ENCODE data around the gene ARHGEF1.

The ARHGEF1 gene

GRCh38 chr19:41882568-41883462 is at the start of gene ARHGEF1:
TSS of gene ARHGEF1 (plus strand) at chr19:41883184. CDS start at chr19:41888083, 4,899 bp downstream.
- peak; percentile 60 for DNase-seq

- no peak for DNase-seq
Observed at GRCh38 chr19:41837981-41838708, 44.8 kb upstream of the ARHGEF1 start.

GRCh38 chr19:41839211-41839610 is 43.8 kb upstream of the ARHGEF1 start:
- no peak for DNase-seq

- DNase-seq: no peak
Observed at GRCh38 chr19:41843371-41843770, 39.6 kb upstream of the ARHGEF1 start.

- DNase-seq: no peak
Observed at GRCh38 chr19:41844601-41845000, 38.4 kb upstream of the ARHGEF1 start, which contains the start of gene LYPD4. TSS of gene LYPD4 (minus strand) at chr19:41844683. CDS start at chr19:41839285, 5,398 bp downstream.

GRCh38 chr19:41845001-41845050 is 38.2 kb upstream of the ARHGEF1 start, which contains the start of gene DMRTC2:
TSS of gene DMRTC2 (plus strand) at chr19:41845042. CDS start at chr19:41847429, 2,387 bp downstream.
- DNase-seq: no peak

- DNase-seq: no peak
Observed at GRCh38 chr19:41845051-41845590, 37.9 kb upstream of the ARHGEF1 start.

GRCh38 chr19:41847351-41848105 is 35.5 kb upstream of the ARHGEF1 start:
- DNase-seq: no peak

GRCh38 chr19:41848666-41849065 is 34.3 kb upstream of the ARHGEF1 start:
- DNase-seq: no peak

GRCh38 chr19:41849067-41849466 is 33.9 kb upstream of the ARHGEF1 start:
- DNase-seq: no peak

GRCh38 chr19:41850381-41850780 is 32.6 kb upstream of the ARHGEF1 start:
- DNase-seq: no peak

- DNase-seq: no peak
Observed at GRCh38 chr19:41851456-41851855, 31.5 kb upstream of the ARHGEF1 start.

GRCh38 chr19:41853344-41853743 is 29.6 kb upstream of the ARHGEF1 start:
- DNase-seq: no peak

GRCh38 chr19:41853768-41854167 is 29.2 kb upstream of the ARHGEF1 start:
- no peak for DNase-seq

GRCh38 chr19:41859213-41859617 is 23.8 kb upstream of the ARHGEF1 start:
- DNase-seq: no peak

- peak; percentile 97 for DNase-seq
Observed at GRCh38 chr19:41859618-41860418, 23.2 kb upstream of the ARHGEF1 start, which contains the start of gene RPS19. TSS of gene RPS19 (plus strand) at chr19:41860255. CDS start at chr19:41860775, 520 bp downstream.

GRCh38 chr19:41860419-41861115 is 22.4 kb upstream of the ARHGEF1 start:
- DNase-seq: peak; percentile 56

- DNase-seq: no peak
Observed at GRCh38 chr19:41861116-41861768, 21.7 kb upstream of the ARHGEF1 start.

- DNase-seq: no peak
Observed at GRCh38 chr19:41861846-41862245, 21.1 kb upstream of the ARHGEF1 start.

GRCh38 chr19:41862445-41862986 is 20.5 kb upstream of the ARHGEF1 start:
- DNase-seq: no peak
